GM12878 (cell line): ENCODE results near the gene SF3B4. TPM values are rescaled to one million over a fixed set of nuclear protein-coding genes. Genes with fewer than 3 reads are reported as not detected.

Experiments used
- ATAC-seq: fragments of 200-7000 bp; cut with Tn5 transposase; 3 replicates; pipeline ENCODE4 v1.9.1; 2020; ENCODE audit warnings: mild to moderate bottlenecking, moderate library complexity
- BruUV-seq: library from RNA; stranded (reverse); fragments of 400-500 nt; replicated peaks from 2 replicates; lab custom pipeline; 2021; lab: Mats Ljungman, UMichigan
- CTCF ChIA-PET: fragments of 300-600 bp; sonication (Branson Sonifier 250); formaldehyde crosslinking; extraction: SDS; loops from one replicate; lab custom pipeline; 2021; ENCODE audit warnings: inconsistent platforms; lab: Yijun Ruan, JAX
- POLR2A ChIA-PET: fragments of 350-600 bp; formaldehyde crosslinking; extraction: SDS; loops from one replicate; lab custom pipeline; 2021; ENCODE audit warnings: inconsistent platforms; lab: Charles Lee
- RAD21 ChIA-PET: fragments of 300-600 bp; sonication (Branson Sonifier 250); formaldehyde crosslinking; loops from one replicate; lab custom pipeline; 2023; ENCODE audit warnings: antibody characterized with exemption; ENCODE audit not compliant: unreplicated experiment; lab: Charles Lee
- SMC1A ChIA-PET: fragments of 300-600 bp; sonication (Branson Sonifier 250); formaldehyde crosslinking; loops from one replicate; lab custom pipeline; 2023; ENCODE audit not compliant: unreplicated experiment, uncharacterized antibody; lab: Charles Lee
- DNase-seq: peaks from one replicate; pipeline ENCODE4 v3.0.0-alpha.2; 2011; ENCODE audit warnings: low read depth, low spot score
- FAIRE-seq: peaks from 3 replicates; lab custom pipeline; 2011; peaks lifted over from hg19 to GRCh38; lab: Jason Lieb, UNC
- H2AFZ ChIP-seq: 2 replicates; pipeline ENCODE4 v1.6.0; 2011; ENCODE audit warnings: low read depth, low read length, control low read depth; ENCODE audit not compliant: control insufficient read depth
- H3K27ac ChIP-seq: 2 replicates; pipeline ENCODE4 v1.5.1; 2011; ENCODE audit warnings: control low read depth; ENCODE audit not compliant: control insufficient read depth, insufficient read depth
- H3K27me3 ChIP-seq, 2 experiments: replicated peaks in 1 of 2; 2 replicates each; pipeline versions ENCODE4 v1.6.0 to v1.6.1; 2011; ENCODE audit warnings: low read length in 1 of 2; ENCODE audit not compliant: control insufficient read depth in 2 of 2, insufficient read depth in 2 of 2
- H3K36me3 ChIP-seq, 2 experiments: 2 replicates each; pipeline ENCODE4 v1.5.1; 2011; ENCODE audit warnings: low read length in 1 of 2; ENCODE audit not compliant: control insufficient read depth in 2 of 2, insufficient read depth in 2 of 2
- H3K4me1 ChIP-seq: 2 replicates; pipeline ENCODE4 v1.6.1; 2011; ENCODE audit warnings: mild to moderate bottlenecking, low read length, moderate library complexity, mixed read lengths; ENCODE audit not compliant: control insufficient read depth, insufficient read depth
- H3K4me2 ChIP-seq: 2 replicates; pipeline ENCODE4 v1.6.0; 2011; ENCODE audit warnings: control low read depth; ENCODE audit not compliant: control insufficient read depth, insufficient read depth
- H3K4me3 ChIP-seq: fragments of 200-600 bp; sonication (generic); 2 replicates; pipeline ENCODE4 v1.5.1; 2016
- H3K79me2 ChIP-seq: 2 replicates; pipeline ENCODE4 v1.6.0; 2011; ENCODE audit warnings: low read length; ENCODE audit not compliant: control insufficient read depth, insufficient read depth
- H3K9ac ChIP-seq: 2 replicates; pipeline ENCODE4 v1.8.0; 2011; ENCODE audit warnings: low read length, control low read depth, mixed read lengths; ENCODE audit not compliant: control insufficient read depth, insufficient read depth
- H3K9me3 ChIP-seq: replicated peaks from 3 replicates; pipeline ENCODE4 v1.5.1; 2011; ENCODE audit warnings: mild to moderate bottlenecking, low read length; ENCODE audit not compliant: control insufficient read depth, insufficient read depth
- H4K20me1 ChIP-seq: 2 replicates; pipeline ENCODE4 v1.6.0; 2011; ENCODE audit not compliant: control insufficient read depth, insufficient read depth
- BCLAF1 ChIP-seq: fragments of 450-650 bp; IDR thresholded peaks from 2 replicates; pipeline ENCODE4 v1.6.1; 2017; ENCODE audit warnings: antibody characterized with exemption, mild to moderate bottlenecking, moderate library complexity
- CBX3 ChIP-seq: fragments of 200-600 bp; sonication (generic); IDR thresholded peaks from 2 replicates; pipeline ENCODE4 v1.6.1; 2016; ENCODE audit warnings: low read depth, borderline replicate concordance
- CEBPB ChIP-seq, 2 experiments: fragments of 150-350 bp in 1 of 2; IDR thresholded peaks; 2 replicates each; pipeline ENCODE4 v1.6.1; 2012 to 2014; ENCODE audit warnings: low read depth in 2 of 2, low read length in 2 of 2, borderline replicate concordance in 1 of 2, inconsistent platforms in 1 of 2
- CEBPZ ChIP-seq: fragments of 150-350 bp; IDR thresholded peaks from 2 replicates; pipeline ENCODE4 v1.6.1; 2016; ENCODE audit warnings: low read depth, low read length
- CHD2 ChIP-seq: IDR thresholded peaks from 2 replicates; pipeline ENCODE4 v1.6.1; 2011; ENCODE audit warnings: low read depth, low read length, improper control_type of control experiment, borderline replicate concordance
- E4F1 ChIP-seq: fragments of 450-650 bp; IDR thresholded peaks from 2 replicates; pipeline ENCODE4 v1.6.1; 2018; ENCODE audit warnings: borderline replicate concordance, mild to moderate bottlenecking; ENCODE audit not compliant: partially characterized antibody
- GATAD2B ChIP-seq: fragments of 450-650 bp; conservative IDR thresholded peaks from 2 replicates; pipeline ENCODE4 v1.6.1; 2017; ENCODE audit warnings: low read depth, mild to moderate bottlenecking, moderate library complexity
- HCFC1 ChIP-seq: fragments of 150-350 bp; IDR thresholded peaks from 2 replicates; pipeline ENCODE4 v1.6.1; 2014; ENCODE audit warnings: low read length
- HDAC2 ChIP-seq: fragments of 200-600 bp; sonication (generic); IDR thresholded peaks from 2 replicates; pipeline ENCODE4 v1.6.1; 2017
- MEF2B ChIP-seq: fragments of 450-650 bp; IDR thresholded peaks from 2 replicates; pipeline ENCODE4 v1.6.1; 2018; ENCODE audit warnings: mild to moderate bottlenecking, moderate library complexity; ENCODE audit not compliant: partially characterized antibody, poor library complexity, severe bottlenecking
- MTA3 ChIP-seq: IDR thresholded peaks from 2 replicates; pipeline ENCODE4 v1.6.1; 2012; ENCODE audit warnings: low read length, inconsistent platforms, borderline replicate concordance
- MYC ChIP-seq: IDR thresholded peaks from 2 replicates; pipeline ENCODE4 v1.6.1; 2011; ENCODE audit warnings: mild to moderate bottlenecking, low read length, moderate library complexity, inconsistent platforms; ENCODE audit not compliant: insufficient read depth, insufficient replicate concordance, insufficient read length, severe bottlenecking
- NFYB ChIP-seq: IDR thresholded peaks from 2 replicates; pipeline ENCODE4 v1.6.1; 2011; ENCODE audit warnings: low read depth, mild to moderate bottlenecking, low read length, improper control_type of control experiment, moderate library complexity; ENCODE audit not compliant: insufficient read depth
- NRF1 ChIP-seq: conservative IDR thresholded peaks from 2 replicates; pipeline ENCODE4 v1.6.1; 2011; ENCODE audit warnings: mild to moderate bottlenecking, low read depth, low read length, improper control_type of control experiment
- RUNX3 ChIP-seq: IDR thresholded peaks from 2 replicates; pipeline ENCODE4 v1.6.1; 2012; ENCODE audit warnings: low read length, inconsistent platforms
- ZNF384 ChIP-seq: IDR thresholded peaks from 2 replicates; pipeline ENCODE4 v1.6.1; 2012; ENCODE audit warnings: low read depth, mild to moderate bottlenecking, low read length, improper control_type of control experiment, borderline replicate concordance
- WGBS: methylation state at CpG from one replicate; pipeline ENCODE4 v1.1.6; 2016; ENCODE audit warnings: low lambda C conversion rate; ENCODE audit not compliant: insufficient replicate concordance, insufficient coverage; ENCODE audit errors: missing lambda C conversion rate; 5-methylcytosine and 5-hydroxymethylcytosine counted together
- in situ Hi-C: fragments of 300-500 bp; cut with MboI; formaldehyde crosslinking; loops from 9 replicates; pipeline ENCODE4 v1.14.3; 2018; ENCODE audit warnings: mixed read lengths
- intact Hi-C: fragments of 100-400 bp; cut with micrococcal nuclease; formaldehyde crosslinking; loops from one replicate; pipeline ENCODE4 v1.14.2; 2022; ENCODE audit not compliant: unreplicated experiment
- polyA plus RNA-seq, 11 experiments: library from polyadenylated mRNA; depleted of rRNA in 4 of 11; unstranded in 6 of 11; stranded (reverse) in 5 of 11; fragments of >200 nt; fragmentation: Nextera tagmentation in 4 of 11; fragmentation: Illumina TruSeq in 1 of 11; extraction: Ambion mirVana in 4 of 11; extraction: Trizol in 1 of 11; gene quantifications; 1 replicate in 1 of 11; 2 replicates in 10 of 11; pipeline versions ENCODE4 v1.2.1 to v1.2.3, GENCODE V29; 2011 to 2016; ENCODE audit warnings: inconsistent platforms in 2 of 11, missing spikeins in 2 of 11, low read depth in 1 of 11
- total RNA-seq, 4 experiments: library from RNA; depleted of rRNA in 3 of 4; stranded (reverse); fragments of >200 nt in 3 of 4; fragmentation: Illumina TruSeq in 1 of 4; extraction: Trizol in 1 of 4; gene quantifications; 2 replicates each; pipeline versions ENCODE4 v1.2.1 to v1.2.3, GENCODE V29; 2013 to 2021

The SF3B4 gene
- total and polyA plus RNA-seq, 10 of the 15 experiments (the other 5 are each of a cell fraction or from before 2014, with no cell fraction given): 1.9 to 146 (median 27.5) TPM

- ChIA-PET RAD21 (no interaction called here), CTCF (no interaction called here), SMC1A (no interaction called here), POLR2A (no interaction called here)
- intact Hi-C loops: no loop called here
- H3K9ac ChIP-seq: no peak overlapping the region
- peaks cover 4% of the 10 kb centered on the region for H3K4me1 ChIP-seq
- no peaks in the 10 kb centered on the region for H3K9me3 ChIP-seq
- H3K27me3 ChIP-seq: no peaks in the 10 kb centered on the region
- FAIRE-seq (no peak), DNase-seq (no peak), ATAC-seq (no peak)
- H3K79me2 ChIP-seq: peaks cover 13% of the 10 kb centered on the region
- BruUV-seq: no TSS peak
- no peak overlapping the region for H3K27ac ChIP-seq
- peaks cover 0 to 1% of the 10 kb centered on the region in 2 experiments; a peak in 2 of 4 replicates for H3K36me3 ChIP-seq
- no peak overlapping the region for H3K4me2 ChIP-seq
- H3K4me3 ChIP-seq: no peak overlapping the region
- H4K20me1 ChIP-seq: no peaks in the 10 kb centered on the region
- 73% methylated on average over 13 of the region's 13 CpGs for WGBS
- H2AFZ ChIP-seq: peak overlapping the region; percentile 68
- in situ Hi-C loops: no loop called here
- no peak for TF ChIP-seq MEF2B
- no peak for TF ChIP-seq CEBPB (IDR thresholded peaks at IDR 0.05; ENCODE audit: borderline replicate concordance in 1 of 2, low read depth in 2 of 2, low read length in 2 of 2)
- no peak for TF ChIP-seq CEBPZ
- TF ChIP-seq HCFC1: no peak
- TF ChIP-seq BCLAF1: no peak
- TF ChIP-seq HDAC2: no peak
- TF ChIP-seq NRF1: no peak
- TF ChIP-seq CHD2: no peak
- TF ChIP-seq ZNF384: no peak
- no peak for TF ChIP-seq E4F1
- TF ChIP-seq MTA3: no peak
- no peak for TF ChIP-seq RUNX3
- no peak for TF ChIP-seq GATAD2B
- no peak for TF ChIP-seq CBX3
- no peak for TF ChIP-seq MYC
- TF ChIP-seq NFYB: no peak
Observed at GRCh38 chr1:149931212-149931790, 3.7 kb upstream of the SF3B4 start.
